Uterus (tissue), 2 donors: ENCODE data around the gene SPNS1.

Experiments
- POLR2A ChIP-seq, 2 donors: fragments of 450-650 bp; IDR thresholded peaks; one replicate each; pipeline ENCODE4 v1.6.1; 2016; ENCODE audit warnings: antibody characterized with exemption in 2 of 2, mild to moderate bottlenecking in 1 of 2, moderate library complexity in 1 of 2
- TF ChIP-seq, protein P1 (sequence below), 4 experiments: fragments of 200-600 bp in 2 of 4; fragments of 450-650 bp in 2 of 4; sonication (generic) in 2 of 4; IDR thresholded peaks; one replicate each; pipeline ENCODE4 v1.5.1; 2016 to 2019; ENCODE audit warnings: antibody characterized with exemption in 4 of 4, mild to moderate bottlenecking in 2 of 4, moderate library complexity in 1 of 4

DNA sequence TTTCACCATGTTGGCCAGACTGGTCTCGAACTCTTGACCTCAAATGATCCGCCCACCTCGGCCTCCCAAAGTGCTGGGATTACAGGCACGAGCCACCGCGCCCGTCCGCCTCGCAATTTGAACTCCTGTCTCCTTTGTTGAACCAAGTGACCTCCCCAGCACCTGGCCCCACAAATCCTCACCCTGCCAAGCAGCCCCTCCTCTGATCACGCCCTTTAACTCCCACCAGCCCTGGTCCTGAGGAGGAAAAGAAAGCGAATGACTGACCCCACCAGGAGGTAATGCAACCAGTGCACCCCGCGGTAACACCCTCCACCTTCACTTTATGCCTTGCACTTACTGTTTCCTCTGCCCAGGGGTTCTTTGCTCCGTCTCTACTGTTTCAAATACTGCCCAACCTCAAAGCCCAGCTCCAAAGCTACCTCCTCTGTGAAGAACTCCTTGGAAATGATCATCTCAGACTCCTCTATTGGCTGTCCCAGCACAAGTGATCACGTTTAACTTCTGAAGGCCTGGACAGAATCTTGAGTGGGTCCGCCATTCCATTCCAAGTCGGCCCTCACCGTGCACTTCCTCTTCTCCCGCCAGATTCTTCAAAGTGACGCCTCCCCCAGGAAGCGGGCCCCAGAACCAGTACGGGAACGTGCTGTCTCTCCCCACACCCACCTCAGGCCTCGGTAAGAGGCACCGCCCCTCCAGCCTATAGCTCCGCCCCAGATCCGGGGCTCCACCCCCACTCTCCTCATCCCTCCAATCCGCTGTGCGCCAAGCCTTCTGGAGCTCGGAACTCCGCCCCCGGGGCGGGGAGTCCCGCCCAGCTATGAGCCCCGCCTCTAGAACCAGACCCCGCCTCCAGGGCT is 38.4 kb upstream of the SPNS1 start:
- TF ChIP-seq, protein P1, sequence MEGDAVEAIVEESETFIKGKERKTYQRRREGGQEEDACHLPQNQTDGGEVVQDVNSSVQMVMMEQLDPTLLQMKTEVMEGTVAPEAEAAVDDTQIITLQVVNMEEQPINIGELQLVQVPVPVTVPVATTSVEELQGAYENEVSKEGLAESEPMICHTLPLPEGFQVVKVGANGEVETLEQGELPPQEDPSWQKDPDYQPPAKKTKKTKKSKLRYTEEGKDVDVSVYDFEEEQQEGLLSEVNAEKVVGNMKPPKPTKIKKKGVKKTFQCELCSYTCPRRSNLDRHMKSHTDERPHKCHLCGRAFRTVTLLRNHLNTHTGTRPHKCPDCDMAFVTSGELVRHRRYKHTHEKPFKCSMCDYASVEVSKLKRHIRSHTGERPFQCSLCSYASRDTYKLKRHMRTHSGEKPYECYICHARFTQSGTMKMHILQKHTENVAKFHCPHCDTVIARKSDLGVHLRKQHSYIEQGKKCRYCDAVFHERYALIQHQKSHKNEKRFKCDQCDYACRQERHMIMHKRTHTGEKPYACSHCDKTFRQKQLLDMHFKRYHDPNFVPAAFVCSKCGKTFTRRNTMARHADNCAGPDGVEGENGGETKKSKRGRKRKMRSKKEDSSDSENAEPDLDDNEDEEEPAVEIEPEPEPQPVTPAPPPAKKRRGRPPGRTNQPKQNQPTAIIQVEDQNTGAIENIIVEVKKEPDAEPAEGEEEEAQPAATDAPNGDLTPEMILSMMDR (IDR thresholded peaks at IDR 0.05) = no peak
- TF ChIP-seq POLR2A (IDR thresholded peaks at IDR 0.05) = no peak
